Epithelial cell of proximal tubule (primary cell): ENCODE results near the gene PUS3. TPM values are rescaled to one million over a fixed set of nuclear protein-coding genes. Genes with fewer than 3 reads are reported as not detected.

Experiments
- DNase-seq: peaks from one replicate; pipeline ENCODE4 v3.0.0-alpha.2; 2011; ENCODE audit warnings: low read depth
- H3K4me3 ChIP-seq: 2 replicates; pipeline ENCODE4 v1.5.1; 2011; ENCODE audit warnings: low read depth, mild to moderate bottlenecking, low read length
- CTCF ChIP-seq: conservative IDR thresholded peaks from 2 replicates; pipeline ENCODE4 v1.5.1; 2012; ENCODE audit warnings: low read depth, mild to moderate bottlenecking, low read length
- total RNA-seq: library from RNA; depleted of rRNA; stranded (reverse); fragments of >200 nt; gene quantifications from 2 replicates; pipeline ENCODE4 v1.2.3, GENCODE V29; 2015

PUS3 gene
- total RNA-seq, 1 donor from 2014 or later = 7.1 TPM

GRCh38 chr11:125925804-125926203 is 22.8 kb upstream of the PUS3 start:
- TF ChIP-seq CTCF = no peak
- no peak for DNase-seq
- no peak overlapping the region for H3K4me3 ChIP-seq

- TF ChIP-seq CTCF = no peak
- H3K4me3 ChIP-seq = no peak overlapping the region
- DNase-seq = no peak
Observed at GRCh38 chr11:125925247-125925740, 22.3 kb upstream of the PUS3 start.

- no peak overlapping the region for H3K4me3 ChIP-seq
- DNase-seq = no peak
- TF ChIP-seq CTCF = no peak
Observed at GRCh38 chr11:125924384-125925007, 21.5 kb upstream of the PUS3 start.

- H3K4me3 ChIP-seq = no peak overlapping the region
- TF ChIP-seq CTCF = no peak
- DNase-seq = no peak
Observed at GRCh38 chr11:125923633-125924032, 20.6 kb upstream of the PUS3 start.

- no peak overlapping the region for H3K4me3 ChIP-seq
- TF ChIP-seq CTCF = peak; percentile 95
- peak; percentile 16 for DNase-seq
Observed at GRCh38 chr11:125923012-125923579, 20.1 kb upstream of the PUS3 start.

GRCh38 chr11:125922156-125922555 is 19.1 kb upstream of the PUS3 start:
- no peak overlapping the region for H3K4me3 ChIP-seq
- TF ChIP-seq CTCF = no peak
- DNase-seq = no peak

- DNase-seq = no peak
- no peak for TF ChIP-seq CTCF
- H3K4me3 ChIP-seq = no peak overlapping the region
Observed at GRCh38 chr11:125921042-125921441, 18.0 kb upstream of the PUS3 start.
